HepG2 (cell line): ENCODE data around the gene ART3. TPM values are rescaled to one million over a fixed set of nuclear protein-coding genes. Genes with fewer than 3 reads are reported as not detected.

Source experiments
- CREBL2 ChIP-seq: sonication (generic); formaldehyde crosslinking; IDR thresholded peaks from 2 replicates; pipeline ENCODE4 v1.8.1; 2023; ENCODE audit warnings: missing genetic modification reagents, mild to moderate bottlenecking, borderline replicate concordance
- LCORL ChIP-seq, 2 experiments: fragments of 450-650 bp in 1 of 2; sonication (generic) in 1 of 2; formaldehyde crosslinking in 1 of 2; IDR thresholded peaks; 2 replicates each; pipeline versions ENCODE4 v1.5.0 to v1.6.1; 2017 to 2020; ENCODE audit warnings: antibody characterized with exemption in 1 of 2, missing genetic modification reagents in 1 of 2
- PATZ1 ChIP-seq: sonication (generic); formaldehyde crosslinking; IDR thresholded peaks from 2 replicates; pipeline ENCODE4 v1.4.0; 2020; ENCODE audit warnings: missing genetic modification reagents
- REL ChIP-seq: sonication (generic); formaldehyde crosslinking; conservative IDR thresholded peaks from 2 replicates; pipeline ENCODE4 v1.8.0; 2022; ENCODE audit warnings: mild to moderate bottlenecking, missing genetic modification reagents, moderate library complexity
- TCF12 ChIP-seq, 2 experiments: fragments of 450-650 bp in 1 of 2; sonication (generic) in 1 of 2; formaldehyde crosslinking in 1 of 2; IDR thresholded peaks; 2 replicates each; pipeline versions ENCODE4 v1.6.1 to v1.8.0; 2017 to 2022; ENCODE audit warnings: antibody characterized with exemption in 1 of 2, mild to moderate bottlenecking in 1 of 2, missing genetic modification reagents in 1 of 2, moderate library complexity in 1 of 2
- ZFP90 ChIP-seq: sonication (generic); formaldehyde crosslinking; IDR thresholded peaks from 2 replicates; pipeline ENCODE4 v1.8.0; 2022; ENCODE audit warnings: missing genetic modification reagents, mild to moderate bottlenecking, inconsistent platforms, borderline replicate concordance
- ZNF224 ChIP-seq: sonication (generic); formaldehyde crosslinking; IDR thresholded peaks from 2 replicates; pipeline ENCODE4 v1.5.0; 2020; ENCODE audit warnings: mild to moderate bottlenecking, missing genetic modification reagents
- ZNF550 ChIP-seq: sonication (generic); formaldehyde crosslinking; IDR thresholded peaks from 2 replicates; pipeline ENCODE4 v1.4.0; 2020; ENCODE audit warnings: mild to moderate bottlenecking, missing genetic modification reagents, borderline replicate concordance
- ZNF678 ChIP-seq: sonication (generic); formaldehyde crosslinking; IDR thresholded peaks from 2 replicates; pipeline ENCODE4 v1.4.0; 2020; ENCODE audit warnings: mild to moderate bottlenecking, missing genetic modification reagents
- polyA plus RNA-seq, 8 experiments: library from polyadenylated mRNA; depleted of rRNA in 3 of 8; stranded (reverse) in 7 of 8; unstranded in 1 of 8; fragments of >200 nt; fragmentation: Illumina TruSeq in 4 of 8; extraction: Trizol in 4 of 8; gene quantifications; 2 replicates each; pipeline versions ENCODE4 v1.2.1 to v1.2.3, GENCODE V29; 2011 to 2016; ENCODE audit warnings: low read depth in 4 of 8, missing spikeins in 1 of 8, mixed read lengths in 1 of 8; ENCODE audit not compliant: insufficient read depth in 1 of 8
- total RNA-seq, 5 experiments: library from RNA; depleted of rRNA; stranded (reverse); fragments of >200 nt; fragmentation: Illumina TruSeq; extraction: Trizol; gene quantifications; 2 replicates each; pipeline ENCODE4 v1.2.3, GENCODE V29; 2016; ENCODE audit warnings: low read depth in 1 of 5

The ART3 gene
- total and polyA plus RNA-seq, 2 of the 13 experiments (the other 11 are each of a cell fraction or from before 2014, with no cell fraction given): not detected

GRCh38 chr4:76147454-76148141 is 73.1 kb downstream of the ART3 start (continued):
- TF ChIP-seq CREBL2 (0 out of 2 replicates have a peak, but pooled peaks have one; percentile 34), ZFP90 (CRISPR knock-in tag) (no peak), REL (CRISPR knock-in tag) (peak; percentile 63; the same call in 1 of the 2 replicates), PATZ1 (CRISPR knock-in tag) (peak; percentile 42; the same call in 1 of the 2 replicates), TCF12 (IDR thresholded peaks at IDR 0.05) (no peak), TCF12 (CRISPR knock-in tag; IDR thresholded peaks at IDR 0.05) (0 out of 2 replicates have a peak, but pooled peaks have one; percentile 52), ZNF550 (CRISPR knock-in tag) (0 out of 2 replicates have a peak, but pooled peaks have one; percentile 8), LCORL (IDR thresholded peaks at IDR 0.05) (no peak), LCORL (CRISPR knock-in tag; IDR thresholded peaks at IDR 0.05) (0 out of 2 replicates have a peak, but pooled peaks have one; percentile 5), ZNF224 (no peak), ZNF678 (no peak)
